Erythroblast (primary cell): ENCODE data around the gene NFAT5.

ENCODE experiments used
- GATA1 ChIP-seq: IDR thresholded peaks from 2 replicates; pipeline ENCODE4 v1.6.1; 2011; ENCODE audit warnings: low read depth, mild to moderate bottlenecking, control low read depth, low read length, moderate library complexity
- POLR2A ChIP-seq: IDR thresholded peaks from 2 replicates; pipeline ENCODE4 v1.6.1; 2011; ENCODE audit warnings: mild to moderate bottlenecking, low read length

GRCh38 chr16:69626256-69626655, 60.5 kb downstream of the NFAT5 start:
- TF ChIP-seq POLR2A (no peak), GATA1 (no peak)
